DND-41 (cell line): ENCODE data around the gene DNAJC3.

Source experiments
- ATAC-seq: fragments of 200-7000 bp; cut with Tn5 transposase; 3 replicates; pipeline ENCODE4 v1.9.1; 2021; ENCODE audit warnings: low read depth; ENCODE audit not compliant: insufficient read depth
- DNase-seq: peaks from one replicate; pipeline ENCODE4 v3.0.0-alpha.2; 2020
- H2AFZ ChIP-seq: 2 replicates; pipeline ENCODE4 v1.6.0; 2012; ENCODE audit warnings: low read depth, low read length
- H3K27ac ChIP-seq: 2 replicates; pipeline ENCODE4 v1.5.1; 2012; ENCODE audit warnings: low read length, inconsistent platforms
- H3K27me3 ChIP-seq: fragments of 200-600 bp; sonication (generic); 2 replicates; pipeline ENCODE4 v1.6.0; 2012; ENCODE audit warnings: low read length, mild to moderate bottlenecking, inconsistent platforms; ENCODE audit not compliant: insufficient read depth, poor library complexity
- H3K36me3 ChIP-seq: 2 replicates; pipeline ENCODE4 v1.5.1; 2012; ENCODE audit warnings: low read length, inconsistent platforms; ENCODE audit not compliant: insufficient read depth
- H3K4me1 ChIP-seq: 2 replicates; pipeline ENCODE4 v1.5.1; 2012; ENCODE audit warnings: mild to moderate bottlenecking, low read length; ENCODE audit not compliant: insufficient read depth
- H3K4me2 ChIP-seq: 2 replicates; pipeline ENCODE4 v1.6.0; 2012; ENCODE audit warnings: mild to moderate bottlenecking, moderate library complexity, low read length, inconsistent platforms; ENCODE audit not compliant: insufficient read depth
- H3K4me3 ChIP-seq, 2 experiments: fragments of 200-600 bp in 1 of 2; shearing (Covaris generic) in 1 of 2; 2 replicates each; pipeline ENCODE4 v1.5.1; 2012 to 2016; ENCODE audit warnings: inconsistent platforms in 2 of 2, low read length in 2 of 2, mild to moderate bottlenecking in 2 of 2, low read depth in 1 of 2, moderate library complexity in 1 of 2
- H3K79me2 ChIP-seq: 2 replicates; pipeline ENCODE4 v1.6.0; 2012; ENCODE audit warnings: low read length, inconsistent platforms; ENCODE audit not compliant: insufficient read depth
- H3K9ac ChIP-seq: 2 replicates; pipeline ENCODE4 v1.6.0; 2012; ENCODE audit warnings: low read depth, mild to moderate bottlenecking, inconsistent platforms, low read length, moderate library complexity
- H3K9me3 ChIP-seq: 2 replicates; pipeline ENCODE4 v1.5.1; 2012; ENCODE audit warnings: low read length, moderate library complexity, mild to moderate bottlenecking, inconsistent platforms; ENCODE audit not compliant: insufficient read depth, severe bottlenecking
- H4K20me1 ChIP-seq: 2 replicates; pipeline ENCODE4 v1.6.0; 2012; ENCODE audit warnings: low read length; ENCODE audit not compliant: insufficient read depth
- CTCF ChIP-seq: IDR thresholded peaks from 2 replicates; pipeline ENCODE4 v1.5.1; 2012; ENCODE audit warnings: borderline replicate concordance, low read length, moderate library complexity, mild to moderate bottlenecking; ENCODE audit not compliant: poor library complexity, severe bottlenecking; ENCODE audit errors: extremely low read depth
- EZH2 ChIP-seq: IDR thresholded peaks from 3 replicates; pipeline ENCODE4 v1.6.1; 2012; ENCODE audit warnings: borderline replicate concordance, low read depth, mild to moderate bottlenecking, moderate library complexity, low read length, inconsistent platforms; ENCODE audit not compliant: severe bottlenecking

DNAJC3 gene

GRCh38 chr13:95716231-95716630 lies 39.3 kb downstream of the DNAJC3 start:
- Histone ChIP-seq H3K27me3 (no peaks in the 10 kb centered on the region), H2AFZ (no peak overlapping the region), H3K9me3 (peaks cover 2% of the 10 kb centered on the region), H4K20me1 (peaks cover 8% of the 10 kb centered on the region; the same call in 1 of the 2 replicates), H3K36me3 (peaks cover 54% of the 10 kb centered on the region), H3K9ac (no peak overlapping the region), H3K79me2 (peaks cover 9% of the 10 kb centered on the region), H3K27ac (no peak overlapping the region), H3K4me3 (no peak overlapping the region), H3K4me1 (no peaks in the 10 kb centered on the region), H3K4me2 (no peak overlapping the region)
- DNase-seq, result no peak
- no peak for ATAC-seq
- TF ChIP-seq CTCF (no peak), EZH2 (no peak)

- no peak for DNase-seq
- no peak overlapping the region for H3K4me2 ChIP-seq
- no peak for ATAC-seq
These were observed 45.3 kb downstream of the DNAJC3 start for GRCh38 chr13:95722241-95722640.

GRCh38 chr13:95723438-95723837 lies 46.5 kb downstream of the DNAJC3 start:
- H3K4me3 ChIP-seq, result no peak overlapping the region
- peaks cover 8% of the 10 kb centered on the region; the same call in 1 of the 2 replicates for H4K20me1 ChIP-seq
- DNase-seq, result peak; percentile 8
- H3K79me2 ChIP-seq, result peaks cover 11% of the 10 kb centered on the region
- H3K9me3 ChIP-seq, result no peaks in the 10 kb centered on the region
- no peak for TF ChIP-seq CTCF
- TF ChIP-seq EZH2, result no peak
- ATAC-seq, result peak; percentile 55; the same call in 2 of the 3 replicates
- H3K27ac ChIP-seq, result no peak overlapping the region
- H3K27me3 ChIP-seq, result no peaks in the 10 kb centered on the region
- H3K36me3 ChIP-seq, result peaks cover 23% of the 10 kb centered on the region; the same call in 1 of the 2 replicates
- H2AFZ ChIP-seq, result no peak overlapping the region
- H3K4me1 ChIP-seq, result no peaks in the 10 kb centered on the region
- H3K9ac ChIP-seq, result no peak overlapping the region
- H3K4me2 ChIP-seq, result no peak overlapping the region

More at GRCh38 chr13:95722241-95722640, 45.3 kb downstream of the DNAJC3 start:
- no peak for TF ChIP-seq CTCF
- TF ChIP-seq EZH2, result no peak
- no peak overlapping the region for H3K4me3 ChIP-seq
- no peak overlapping the region for H2AFZ ChIP-seq
- H3K27ac ChIP-seq, result no peak overlapping the region
- H3K27me3 ChIP-seq, result no peaks in the 10 kb centered on the region
- peaks cover 11% of the 10 kb centered on the region for H3K79me2 ChIP-seq
- H3K9me3 ChIP-seq, result no peaks in the 10 kb centered on the region
- peaks cover 28% of the 10 kb centered on the region; the same call in 1 of the 2 replicates for H3K36me3 ChIP-seq
- H3K4me1 ChIP-seq, result no peaks in the 10 kb centered on the region
- H4K20me1 ChIP-seq, result peaks cover 8% of the 10 kb centered on the region; the same call in 1 of the 2 replicates
- no peak overlapping the region for H3K9ac ChIP-seq

GRCh38 chr13:95724252-95724651 lies 47.3 kb downstream of the DNAJC3 start:
- Histone ChIP-seq H3K9ac (no peak overlapping the region), H3K27me3 (no peaks in the 10 kb centered on the region)

More at GRCh38 chr13:95724252-95724651, 47.3 kb downstream of the DNAJC3 start:
- Histone ChIP-seq H3K27ac (no peak overlapping the region), H4K20me1 (0 out of 2 replicates have a peak, but pooled peaks cover 2% of the 10 kb centered on the region), H2AFZ (no peak overlapping the region), H3K4me1 (no peaks in the 10 kb centered on the region), H3K4me2 (no peak overlapping the region), H3K36me3 (peaks cover 18% of the 10 kb centered on the region; the same call in 1 of the 2 replicates), H3K9me3 (no peaks in the 10 kb centered on the region), H3K79me2 (peaks cover 11% of the 10 kb centered on the region), H3K4me3 (no peak overlapping the region)
- DNase-seq, result no peak
- no peak for TF ChIP-seq EZH2
- no peak for TF ChIP-seq CTCF
- no peak for ATAC-seq
